ENCODE results near the gene SAP25.
"Not testable (repeated sequence)": the region's sequence is repeated elsewhere in the genome, so short reads cannot be mapped to it uniquely, and the experiment has no call there.

SAP25 gene

DNA sequence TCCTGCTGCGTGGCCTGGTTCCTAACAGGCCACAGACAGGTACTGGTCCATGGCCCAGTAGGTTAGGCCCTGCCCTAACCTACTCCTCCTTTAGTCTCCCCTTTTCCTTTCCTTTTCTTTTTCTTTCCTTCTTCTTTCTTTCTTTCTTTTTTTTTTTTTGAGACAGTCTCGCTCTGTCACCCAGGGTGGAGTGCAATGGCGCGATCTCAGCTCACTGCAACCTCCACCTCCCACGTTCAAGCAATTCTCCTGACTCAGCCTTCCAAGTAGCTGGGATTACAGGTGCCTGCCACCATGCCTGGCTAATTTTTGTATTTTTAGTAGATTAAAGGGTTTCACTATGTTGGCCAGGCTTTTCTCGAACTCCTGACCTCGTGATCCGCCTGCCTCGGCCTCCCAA lies 37.7 kb downstream of the SAP25 start:
- DNase-seq (ENCODE audit: low read depth), result not testable (repeated sequence)

DNA sequence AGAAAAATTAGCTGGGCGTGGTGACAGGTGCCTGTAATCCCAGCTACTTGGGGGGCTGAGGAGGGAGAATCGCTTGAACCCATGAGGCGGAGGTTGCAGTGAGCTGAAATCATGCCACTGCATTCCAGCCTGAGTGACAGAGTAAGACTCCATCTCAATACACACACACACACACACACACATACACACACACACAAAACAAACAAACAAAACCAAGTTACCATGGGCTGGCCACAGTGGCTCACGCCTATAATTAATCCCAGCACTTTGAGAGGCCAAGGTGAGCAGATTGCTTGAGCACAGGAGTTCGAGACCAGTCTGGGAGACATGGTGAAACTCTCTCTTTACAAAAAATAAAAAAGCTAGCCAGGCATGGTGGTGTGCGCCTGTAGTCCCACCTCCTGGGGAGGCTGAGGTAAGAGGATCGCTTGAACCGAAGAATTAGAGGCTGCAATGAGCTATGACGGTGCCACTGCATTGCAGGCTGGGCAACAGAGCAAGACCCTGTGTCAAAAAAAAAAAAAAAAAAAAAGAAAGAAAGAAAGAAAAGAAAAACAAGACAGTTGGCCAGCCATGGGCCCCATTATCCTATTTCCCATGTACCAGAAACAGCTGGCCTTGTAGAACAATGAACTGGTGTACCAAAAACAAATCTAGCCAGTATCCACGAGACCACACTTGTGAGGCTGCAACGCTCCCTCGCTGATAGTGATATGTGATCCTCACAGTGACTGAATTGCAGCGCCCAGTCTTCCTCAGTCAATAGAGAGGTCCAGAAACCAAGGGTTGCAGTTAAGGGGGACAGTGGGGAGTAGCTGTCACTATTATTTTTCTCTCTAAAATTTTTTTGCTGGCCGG lies 41.3 kb downstream of the SAP25 start:
- no peak for DNase-seq (ENCODE audit: low read depth)

DNA sequence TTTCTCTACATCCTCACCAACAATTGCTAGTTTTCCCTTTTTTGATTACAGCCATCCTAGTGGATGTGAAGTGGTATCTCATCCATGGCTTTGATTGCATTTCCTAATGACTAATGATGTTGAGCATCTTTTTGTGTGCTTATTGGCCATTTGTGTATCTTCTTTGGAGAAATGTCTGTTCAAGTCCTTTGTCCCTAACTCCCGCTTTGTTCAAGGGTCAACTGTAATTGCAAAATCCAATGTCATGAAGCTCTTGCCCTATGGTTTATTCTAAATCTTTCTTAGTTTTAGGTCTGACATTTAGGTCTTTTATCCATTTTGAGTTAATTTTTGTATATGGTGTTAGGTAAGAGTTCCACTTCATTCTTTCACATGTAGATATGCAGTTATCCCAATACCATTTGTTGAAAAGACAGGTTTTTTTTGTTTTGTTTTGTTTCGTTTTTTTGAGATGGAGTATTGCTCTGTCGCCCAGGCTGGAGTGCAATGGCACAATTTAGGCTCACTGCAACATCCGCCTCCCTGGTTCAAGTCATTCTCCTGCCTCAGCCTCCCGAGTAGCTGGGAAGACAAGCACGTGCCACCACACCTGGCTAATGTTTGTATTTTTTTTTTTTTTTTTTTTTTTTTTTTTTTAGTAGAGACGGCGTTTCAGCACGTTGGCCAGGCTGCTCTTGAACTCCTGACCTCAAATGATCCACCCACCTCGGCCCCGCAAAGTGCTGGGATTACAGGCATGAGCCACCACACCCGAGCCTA lies 45.4 kb downstream of the SAP25 start:
- DNase-seq (ENCODE audit: low read depth), result not testable (repeated sequence)

DNA sequence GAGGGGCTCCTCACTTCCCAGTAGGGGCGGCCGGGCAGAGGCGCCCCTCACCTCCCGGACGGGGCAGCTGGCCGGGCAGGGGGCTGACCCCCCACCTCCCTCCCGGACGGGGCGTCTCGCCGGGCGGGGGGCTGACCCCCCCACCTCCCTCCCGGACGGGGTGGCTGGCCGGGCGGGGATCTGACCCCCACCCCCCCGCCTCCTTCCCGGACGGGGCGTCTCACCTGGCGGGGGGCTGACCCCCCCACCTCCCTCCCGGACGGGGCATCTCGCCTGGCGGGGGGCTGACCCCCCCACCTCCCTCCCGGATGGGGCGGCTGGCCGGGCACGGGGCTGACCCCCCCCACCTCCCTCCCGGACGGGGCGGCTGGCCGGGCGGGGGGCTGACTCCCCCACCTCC lies 50.5 kb downstream of the SAP25 start:
- not testable (repeated sequence) for DNase-seq (ENCODE audit: low read depth)
